BJ (cell line): ENCODE measurements around the gene HOXD8. TPM values are rescaled to one million over a fixed set of nuclear protein-coding genes. Genes with fewer than 3 reads are reported as not detected.

ENCODE experiments used
- CTCF ChIA-PET: fragments of 350-600 bp; formaldehyde crosslinking; extraction: SDS; loops from one replicate; lab custom pipeline; 2021; ENCODE audit warnings: antibody characterized with exemption, inconsistent platforms; lab: Yijun Ruan, JAX
- POLR2A ChIA-PET: fragments of 300-600 bp; sonication (Branson Sonifier 250); formaldehyde crosslinking; extraction: SDS; loops from one replicate; lab custom pipeline; 2021; ENCODE audit warnings: antibody characterized with exemption; lab: Charles Lee
- DNase-seq: peaks from one replicate; pipeline ENCODE4 v3.0.0-alpha.2; 2011; ENCODE audit warnings: low read depth
- H3K27me3 ChIP-seq: 2 replicates; pipeline ENCODE4 v1.6.0; 2011; ENCODE audit warnings: low read length; ENCODE audit not compliant: control insufficient read depth, insufficient read depth
- H3K36me3 ChIP-seq: 2 replicates; pipeline ENCODE4 v1.5.1; 2011; ENCODE audit warnings: low read length; ENCODE audit not compliant: control insufficient read depth, insufficient read depth
- H3K4me3 ChIP-seq: 2 replicates; pipeline ENCODE4 v1.5.1; 2011; ENCODE audit warnings: low read depth, mild to moderate bottlenecking, control low read depth, low read length
- polyA plus RNA-seq: library from polyadenylated mRNA; depleted of rRNA; stranded (reverse); fragments of >200 nt; gene quantifications from 2 replicates; pipeline ENCODE4 v1.2.3, GENCODE V29; 2011
- TF ChIP-seq, protein P1 (sequence below): IDR thresholded peaks from 2 replicates; pipeline ENCODE4 v1.5.1; 2011; ENCODE audit warnings: low read depth, mild to moderate bottlenecking, control low read depth, inconsistent platforms, low read length, moderate library complexity; ENCODE audit not compliant: insufficient read depth

Gene HOXD8
- polyA plus RNA-seq, 1 experiment, result 0.86 TPM

DNA sequence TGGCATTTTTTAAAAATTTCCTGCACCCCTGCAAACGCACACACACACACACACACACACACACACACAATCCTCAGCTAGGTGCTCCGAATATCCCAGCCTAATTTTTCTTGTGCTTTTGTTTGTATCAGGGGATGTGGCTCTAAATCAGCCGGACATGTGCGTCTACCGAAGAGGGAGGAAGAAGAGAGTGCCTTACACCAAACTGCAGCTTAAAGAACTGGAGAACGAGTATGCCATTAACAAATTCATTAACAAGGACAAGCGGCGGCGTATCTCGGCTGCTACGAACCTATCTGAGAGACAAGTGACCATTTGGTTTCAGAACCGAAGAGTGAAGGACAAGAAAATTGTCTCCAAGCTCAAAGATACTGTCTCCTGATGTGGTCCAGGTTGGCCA, 35.2 kb upstream of the HOXD8 start:
- TF ChIP-seq, protein P1, sequence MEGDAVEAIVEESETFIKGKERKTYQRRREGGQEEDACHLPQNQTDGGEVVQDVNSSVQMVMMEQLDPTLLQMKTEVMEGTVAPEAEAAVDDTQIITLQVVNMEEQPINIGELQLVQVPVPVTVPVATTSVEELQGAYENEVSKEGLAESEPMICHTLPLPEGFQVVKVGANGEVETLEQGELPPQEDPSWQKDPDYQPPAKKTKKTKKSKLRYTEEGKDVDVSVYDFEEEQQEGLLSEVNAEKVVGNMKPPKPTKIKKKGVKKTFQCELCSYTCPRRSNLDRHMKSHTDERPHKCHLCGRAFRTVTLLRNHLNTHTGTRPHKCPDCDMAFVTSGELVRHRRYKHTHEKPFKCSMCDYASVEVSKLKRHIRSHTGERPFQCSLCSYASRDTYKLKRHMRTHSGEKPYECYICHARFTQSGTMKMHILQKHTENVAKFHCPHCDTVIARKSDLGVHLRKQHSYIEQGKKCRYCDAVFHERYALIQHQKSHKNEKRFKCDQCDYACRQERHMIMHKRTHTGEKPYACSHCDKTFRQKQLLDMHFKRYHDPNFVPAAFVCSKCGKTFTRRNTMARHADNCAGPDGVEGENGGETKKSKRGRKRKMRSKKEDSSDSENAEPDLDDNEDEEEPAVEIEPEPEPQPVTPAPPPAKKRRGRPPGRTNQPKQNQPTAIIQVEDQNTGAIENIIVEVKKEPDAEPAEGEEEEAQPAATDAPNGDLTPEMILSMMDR, result no peak
- Histone ChIP-seq H3K36me3 (no peaks in the 10 kb centered on the region), H3K4me3 (no peak overlapping the region), H3K27me3 (peaks cover 39% of the 10 kb centered on the region)
- DNase-seq, result no peak
- ChIA-PET CTCF (interaction anchor here (0.6 to 4.6 kb wide), 2 partner anchors 408 to 728 kb away, joined by 3 to 43 read pairs; no protein-coding TSS in a partner anchor), POLR2A (no interaction called here)

DNA sequence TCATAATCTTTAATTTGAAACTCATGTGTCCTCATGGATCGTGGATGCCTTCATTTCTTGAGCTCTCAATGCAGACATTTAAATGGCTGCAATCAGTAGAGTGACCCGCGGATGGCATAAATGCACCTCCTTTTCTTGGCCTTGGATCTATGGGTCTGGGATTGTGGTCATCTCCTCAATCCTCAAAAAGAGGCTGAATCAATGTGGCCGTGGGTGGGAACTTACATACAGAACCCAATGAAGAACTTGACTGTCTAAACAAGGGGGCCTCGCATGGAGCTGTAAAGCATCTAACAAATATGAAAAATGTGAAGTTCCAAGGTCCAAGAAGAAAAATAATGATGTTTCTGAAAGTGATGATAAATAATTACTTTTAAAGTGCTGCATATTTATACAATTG, 34.1 kb upstream of the HOXD8 start:
- ChIA-PET POLR2A (no interaction called here), CTCF (interaction anchor here (0.8 to 4.6 kb wide), 6 partner anchors 9 to 844 kb away, joined by 3 to 48 read pairs (median 32); partner anchors contain the start of gene EVX2)
- TF ChIP-seq, protein P1, result no peak
- no peak for DNase-seq
- Histone ChIP-seq H3K27me3 (peaks cover 34% of the 10 kb centered on the region), H3K36me3 (no peaks in the 10 kb centered on the region), H3K4me3 (no peak overlapping the region)

DNA sequence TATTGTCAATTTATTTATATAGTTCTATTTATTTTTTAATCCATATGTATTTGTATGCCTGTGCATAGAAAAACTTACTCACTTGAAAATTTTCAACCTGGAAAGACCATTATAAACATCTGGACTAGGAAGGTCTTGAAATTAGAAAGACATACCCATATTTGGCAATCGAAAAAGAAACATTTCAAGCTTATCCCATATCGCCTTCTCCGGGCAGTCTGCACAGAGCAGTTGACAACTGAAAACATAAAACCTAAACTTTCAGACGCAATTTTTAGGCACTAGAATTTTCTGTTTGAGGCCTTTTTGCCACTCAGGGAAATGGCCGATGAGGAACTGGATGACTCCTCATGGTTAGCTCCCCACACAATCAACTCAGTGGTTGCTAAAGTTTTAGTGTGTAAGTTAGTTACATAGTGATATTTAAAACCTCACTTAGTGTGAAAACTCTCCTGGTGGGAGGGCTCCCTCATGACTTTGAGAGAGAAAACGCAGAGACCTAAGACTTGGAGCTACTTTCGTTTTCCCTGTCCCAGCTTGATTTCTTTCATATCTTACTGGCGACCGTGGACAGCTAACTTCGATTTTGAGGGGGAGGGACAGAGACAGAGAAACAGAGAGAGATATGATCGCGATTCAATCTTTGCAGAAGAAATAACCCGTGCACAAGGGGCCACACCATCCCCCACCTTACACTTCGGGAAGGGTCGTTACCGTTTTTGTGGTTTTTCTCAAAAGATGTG, 33.1 kb upstream of the HOXD8 start:
- DNase-seq, result no peak
- H3K4me3 ChIP-seq, result peak overlapping the region; percentile 52
- POLR2A ChIA-PET, result interaction anchor here (0.6 kb wide), 1 partner anchor 959 kb away, joined by 3 read pairs; no protein-coding TSS in a partner anchor
- peaks cover 28% of the 10 kb centered on the region for H3K27me3 ChIP-seq
- H3K36me3 ChIP-seq, result no peaks in the 10 kb centered on the region
- TF ChIP-seq, protein P1, result no peak
- CTCF ChIA-PET, result interaction anchor here (0.7 to 4.6 kb wide), 17 partner anchors 9 to 1399 kb away, joined by 3 to 48 read pairs (median 5); partner anchors contain the start of genes EVX2 and HOXD9

DNA sequence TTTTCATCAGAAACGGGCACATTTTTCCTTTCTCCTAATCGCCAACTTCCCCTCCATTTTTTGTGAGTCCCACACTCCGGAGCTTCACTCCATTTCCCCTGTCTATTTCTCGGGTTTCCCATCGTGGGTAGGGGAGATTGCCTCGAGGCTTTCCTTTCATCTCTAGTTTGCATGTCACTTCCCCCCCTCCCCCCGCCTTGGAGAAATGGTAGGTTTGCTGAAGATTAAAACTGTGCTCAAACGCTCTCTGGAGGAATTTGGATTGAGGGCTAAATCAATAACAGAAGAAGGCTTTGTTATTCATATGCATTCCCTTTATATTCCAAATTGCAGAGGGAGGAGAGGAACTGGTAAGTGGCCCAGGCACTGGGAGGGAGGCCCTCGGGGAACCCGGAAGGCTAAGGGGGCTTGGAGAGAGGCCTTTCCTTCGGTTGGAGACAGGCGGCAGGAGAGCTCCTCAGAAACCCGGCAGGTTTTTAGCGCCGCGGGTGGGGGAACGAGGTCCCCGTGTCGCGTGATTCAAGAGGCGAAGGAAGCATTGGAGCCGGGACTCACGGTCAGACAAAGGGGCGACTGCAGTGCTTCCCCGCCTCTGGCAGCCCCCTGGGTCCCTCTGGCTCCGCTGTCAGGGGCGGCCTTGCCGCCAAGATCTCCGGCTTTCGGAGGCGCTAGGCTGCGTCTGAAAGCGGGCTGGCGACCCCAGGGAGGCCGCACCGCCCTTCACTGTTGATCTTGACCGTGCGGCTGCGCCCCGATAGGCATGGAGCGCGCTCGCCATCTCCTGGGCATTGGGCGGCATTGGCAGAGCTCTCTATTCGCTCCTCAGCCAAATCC, 32.3 kb upstream of the HOXD8 start:
- Histone ChIP-seq H3K36me3 (no peaks in the 10 kb centered on the region), H3K4me3 (peak overlapping the region; percentile 52), H3K27me3 (peaks cover 27% of the 10 kb centered on the region)
- no peak for DNase-seq
- CTCF ChIA-PET, result interaction anchor here (0.7 to 4.6 kb wide), 30 partner anchors 8 to 1400 kb away, joined by 3 to 48 read pairs (median 4); partner anchors contain the start of genes EVX2 and HOXD9
- POLR2A ChIA-PET, result no interaction called here
- TF ChIP-seq, protein P1, result peak; percentile 94
